Activated T-helper 1 cell treated with Interleukin-2 at 50 U/mL for 16 hours (primary cell): ENCODE data around the gene C5.

Source experiments
- DNase-seq: peaks from one replicate; pipeline ENCODE4 v3.0.0-alpha.2; 2020; ENCODE audit warnings: low read depth

C5 gene

DNA sequence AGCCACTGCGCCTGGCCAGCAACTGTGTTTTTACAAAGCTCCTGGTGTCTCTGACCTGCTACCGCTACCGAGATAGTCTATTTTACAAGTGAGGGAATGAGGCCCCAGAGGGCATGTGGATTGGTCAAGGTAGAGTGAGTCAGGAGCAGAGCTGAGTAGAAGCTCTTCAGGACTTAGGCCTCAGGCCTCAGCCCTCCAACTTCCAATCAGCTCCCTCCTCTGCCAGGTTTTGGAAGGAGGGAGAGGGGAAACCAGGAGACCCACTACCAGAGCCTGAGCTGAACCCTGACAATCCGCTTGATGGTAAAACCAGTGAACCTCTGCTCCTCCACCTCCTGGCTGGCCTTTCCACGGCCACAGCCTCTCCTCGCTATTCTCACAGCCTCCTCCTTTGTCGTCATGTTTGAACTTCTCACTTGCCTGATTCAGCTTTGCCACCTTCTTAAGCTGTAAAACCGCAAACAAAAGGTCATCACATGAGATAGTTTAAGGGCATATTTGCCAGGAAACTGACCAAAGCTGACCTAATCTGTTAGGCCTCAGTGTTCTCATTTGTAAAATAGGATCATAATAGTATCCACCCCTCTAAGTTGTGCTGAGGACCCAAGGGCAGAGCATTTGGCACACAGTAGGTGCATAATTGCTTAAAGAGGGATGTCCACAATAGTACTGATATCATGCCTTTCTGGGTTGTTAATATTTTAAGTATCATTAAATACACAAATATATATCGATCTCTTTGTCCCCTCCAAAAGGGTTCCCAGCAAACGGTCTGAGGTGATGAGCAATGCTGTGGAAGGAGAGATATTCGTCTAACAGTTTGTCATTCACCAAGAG lies 125.2 kb downstream of the C5 start:
- DNase-seq: no peak

DNA sequence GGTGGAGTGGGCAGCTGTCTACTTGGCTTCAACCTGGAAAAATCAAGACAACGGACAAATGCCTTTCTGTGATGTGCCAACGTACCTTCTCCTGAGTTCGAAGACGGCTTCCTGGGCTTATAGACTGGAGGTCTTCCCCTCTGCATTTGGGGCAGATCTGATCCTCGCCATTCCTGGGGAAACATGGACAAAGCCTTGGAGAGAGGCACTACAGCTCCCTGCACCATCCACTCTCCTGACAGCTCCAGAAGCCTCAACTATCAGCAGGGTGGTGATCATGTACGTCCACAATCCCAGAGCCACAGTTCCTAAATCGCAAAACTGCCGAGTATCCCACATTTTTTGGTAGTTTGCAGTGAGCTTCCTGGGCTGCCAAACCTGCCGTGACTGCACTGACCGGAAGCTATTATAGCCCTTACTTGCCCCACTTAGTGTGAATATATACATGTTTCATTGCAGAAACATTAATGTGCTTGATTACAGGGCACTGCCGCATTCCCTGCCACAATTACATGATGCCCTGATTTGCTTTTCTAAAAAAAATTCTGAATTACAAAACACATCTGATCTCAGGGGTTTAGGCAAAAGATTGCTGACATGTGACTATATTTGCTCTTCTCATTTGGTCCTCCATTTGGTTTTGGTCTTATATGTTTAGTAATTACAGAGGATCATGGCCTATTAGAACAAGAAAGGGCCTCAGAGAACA lies 126.3 kb downstream of the C5 start:
- no peak for DNase-seq

DNA sequence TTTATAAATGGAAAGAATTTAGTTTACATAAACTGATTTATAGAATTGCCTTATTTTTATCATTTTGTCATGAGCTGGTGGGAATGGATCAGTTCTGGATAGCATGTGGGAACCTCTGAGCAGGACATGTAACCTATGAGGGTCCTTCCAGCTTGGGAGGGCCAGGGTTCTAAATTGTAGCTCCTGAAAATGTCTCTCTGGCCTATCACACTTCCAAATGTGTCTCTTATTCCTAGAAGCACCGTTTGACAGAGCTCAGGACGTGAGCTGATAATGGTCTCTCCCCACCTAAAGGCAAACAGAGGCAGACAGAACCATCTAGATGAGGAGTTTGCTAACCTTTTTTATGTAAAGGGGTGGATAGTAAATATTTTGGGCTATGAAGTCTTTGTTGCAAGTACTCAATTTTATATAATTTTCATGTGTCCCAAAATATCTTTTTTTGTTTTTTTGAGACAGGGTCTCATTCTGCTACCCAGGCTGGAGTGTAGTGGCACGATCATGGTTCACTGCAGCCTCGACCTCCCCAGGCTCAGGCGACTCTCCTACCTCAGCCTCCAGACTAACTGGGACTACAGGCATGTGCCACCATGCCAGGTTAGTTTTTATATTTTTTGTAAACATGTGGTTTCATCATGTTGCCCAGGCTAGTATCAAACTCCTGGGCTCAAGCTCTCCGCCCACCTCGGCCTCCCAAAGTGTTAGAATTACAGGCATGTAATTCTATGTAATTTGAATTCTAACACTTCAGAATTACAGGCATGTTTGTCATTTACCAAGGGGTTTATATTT lies 127.5 kb downstream of the C5 start:
- DNase-seq: no peak

DNA sequence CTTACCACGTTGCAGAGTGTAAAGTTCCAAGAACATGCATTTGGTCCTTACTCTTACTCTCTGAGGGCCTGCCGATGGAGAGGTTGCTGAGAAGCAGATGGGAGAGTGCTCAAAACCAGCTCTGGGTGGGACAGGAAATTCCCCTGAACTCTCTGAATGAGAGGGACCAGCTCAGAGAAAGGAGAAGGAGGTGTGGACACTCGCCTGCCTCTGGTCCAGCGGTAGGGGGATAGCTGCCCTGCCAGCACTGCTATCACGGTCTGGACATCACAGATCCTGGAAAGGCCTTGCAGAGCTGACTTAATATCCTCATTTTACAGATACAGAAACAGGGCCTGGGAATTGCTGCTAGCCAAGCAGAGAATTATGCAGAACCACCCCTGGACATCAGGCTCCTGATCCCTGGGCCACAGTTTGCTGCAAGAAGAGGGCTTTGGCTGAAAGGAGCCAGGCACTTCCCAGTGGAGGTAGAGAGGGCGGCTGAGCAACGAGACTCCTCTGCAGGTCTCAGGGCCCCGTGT lies 128.4 kb downstream of the C5 start:
- no peak for DNase-seq

DNA sequence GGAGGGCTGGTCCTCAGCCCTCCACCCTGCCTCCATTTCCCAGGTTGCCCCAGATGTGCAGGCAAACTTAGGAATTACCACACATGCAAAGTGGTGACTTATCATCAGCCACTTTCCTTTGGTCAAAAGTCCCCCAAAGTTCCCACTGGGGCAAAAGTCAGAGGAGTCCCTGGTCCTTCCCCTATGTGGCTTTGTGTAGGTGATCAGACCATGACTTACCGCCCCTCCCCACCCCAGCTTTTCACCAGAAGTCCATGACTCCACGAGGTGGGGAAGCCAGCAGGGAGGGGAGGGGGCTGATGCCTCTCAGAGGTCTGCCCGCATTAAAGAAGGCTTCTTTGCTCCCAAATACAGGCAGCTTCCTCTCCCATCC lies 129.3 kb downstream of the C5 start:
- DNase-seq: no peak

DNA sequence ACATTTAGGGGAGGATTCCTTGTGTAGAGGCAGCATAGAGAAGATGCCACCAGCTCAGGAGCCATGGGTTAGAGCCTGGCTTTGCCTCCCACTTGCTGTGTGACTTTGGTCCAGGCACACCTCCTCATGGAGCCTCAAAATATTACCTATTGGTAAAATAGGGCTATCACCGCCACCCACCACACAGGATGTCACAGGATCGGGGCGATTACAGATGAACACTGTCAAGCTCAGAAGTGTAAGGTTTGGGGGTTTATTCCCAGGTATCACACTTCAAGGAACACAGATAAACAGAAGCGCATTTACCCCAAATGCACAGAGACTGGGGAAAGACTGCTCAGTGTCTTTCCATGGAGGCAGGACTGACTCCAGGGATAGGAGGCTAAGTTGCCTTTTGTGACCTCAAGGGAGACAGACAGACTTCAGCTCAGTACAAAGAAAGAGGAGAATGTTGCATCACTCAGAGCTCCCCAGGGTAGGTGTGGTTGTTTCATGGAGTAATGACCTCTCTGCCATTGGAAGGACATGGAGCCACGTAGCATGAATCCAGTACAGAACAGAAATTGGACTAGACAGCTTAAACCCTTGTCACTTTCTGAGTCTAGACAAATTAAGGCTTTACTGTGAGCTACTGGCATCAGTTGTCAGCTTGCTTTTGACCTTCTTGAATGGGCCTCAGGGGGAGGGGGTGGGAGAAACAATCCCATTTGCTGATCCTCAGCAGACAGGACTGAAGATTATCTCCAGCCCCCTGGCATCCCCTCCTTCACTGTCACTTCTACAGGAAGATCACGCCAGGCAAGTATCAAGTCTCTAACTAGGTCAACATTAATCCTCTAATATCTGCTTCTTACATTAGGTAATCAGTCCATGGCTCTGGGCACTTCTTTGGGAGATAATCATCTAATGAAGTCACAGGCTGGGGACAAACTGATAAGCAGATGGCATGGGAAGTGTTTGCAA lies 130.0 kb downstream of the C5 start:
- DNase-seq: no peak

DNA sequence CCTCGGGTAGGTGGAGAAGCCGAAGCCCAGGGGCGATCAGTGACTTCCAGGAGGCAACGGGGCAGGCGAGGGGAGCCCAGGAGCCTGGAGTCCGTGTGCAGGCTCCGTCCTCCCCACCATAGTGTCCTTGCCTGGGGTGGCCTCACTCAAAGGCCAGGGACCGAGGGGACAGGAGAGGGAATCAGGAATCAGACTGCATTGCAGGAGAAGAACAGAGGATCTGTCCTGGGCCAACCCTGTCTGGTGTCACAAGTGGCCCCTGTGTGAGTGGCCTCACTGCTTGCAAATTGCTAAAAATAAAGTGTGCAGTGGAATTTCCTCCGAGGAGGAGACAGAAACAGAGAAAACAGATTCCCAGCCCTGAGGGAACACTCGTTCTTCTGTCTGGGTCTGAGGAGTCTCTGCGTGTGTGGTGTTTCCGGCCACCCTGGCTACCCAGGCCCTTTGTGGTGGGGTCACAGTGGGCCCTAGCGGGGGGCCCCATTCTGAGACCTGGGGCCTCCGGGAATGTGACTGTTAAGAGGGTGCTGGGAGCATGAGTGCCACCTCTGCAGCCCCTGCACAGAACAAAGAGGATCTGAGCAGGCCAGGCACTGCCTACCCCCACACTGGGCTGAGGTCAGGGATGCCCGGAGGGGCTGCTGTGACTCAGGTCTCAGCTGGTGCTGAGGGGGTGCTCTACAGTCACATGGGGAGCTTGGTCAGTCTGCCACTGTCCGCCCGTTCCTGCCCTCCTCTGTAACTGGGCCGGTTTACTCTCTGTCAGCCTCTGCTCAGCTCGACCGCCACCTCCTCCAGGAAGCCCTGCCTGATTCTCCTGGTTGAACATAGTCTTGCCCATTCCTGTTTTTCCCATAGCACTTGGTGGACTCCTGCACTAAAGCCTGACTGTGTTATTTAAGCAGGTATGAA lies 130.9 kb downstream of the C5 start:
- DNase-seq: no peak

DNA sequence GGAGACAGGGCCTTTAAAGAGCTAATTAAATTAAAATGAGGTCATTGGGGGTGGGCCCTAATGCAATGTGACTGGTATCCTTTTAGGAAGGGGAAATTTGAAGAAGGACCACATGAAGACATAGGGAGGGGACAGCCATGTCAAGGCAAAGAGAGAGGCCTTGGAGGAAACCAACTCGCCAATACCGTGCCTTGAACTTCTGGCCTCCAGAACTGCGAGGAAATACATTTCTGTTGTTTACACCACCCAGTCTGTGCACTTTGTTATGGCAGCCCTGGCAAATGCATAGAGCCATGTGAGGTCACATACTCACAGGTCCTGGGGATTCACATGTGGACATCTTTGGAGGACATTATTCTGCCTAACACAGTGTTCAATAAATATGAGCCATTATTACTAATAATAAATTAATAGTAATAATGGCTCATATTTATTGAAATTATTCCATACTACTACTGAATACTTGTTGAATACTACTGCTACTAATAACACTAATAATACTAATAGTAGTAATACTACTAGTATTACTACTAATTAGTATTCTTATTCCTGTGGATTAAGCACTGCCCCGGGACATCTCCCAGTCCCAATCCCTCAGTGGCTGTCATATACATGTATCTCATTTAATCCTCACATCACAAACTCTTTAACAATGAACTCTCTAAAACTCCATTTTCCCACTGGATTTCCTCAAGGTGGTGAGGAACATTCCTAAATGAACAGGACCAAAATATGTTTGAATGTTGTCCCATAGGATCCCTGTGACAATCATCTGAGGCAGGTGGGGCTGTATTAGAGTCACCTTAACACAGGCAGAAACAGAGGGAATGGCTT lies 131.9 kb downstream of the C5 start:
- no peak for DNase-seq

DNA sequence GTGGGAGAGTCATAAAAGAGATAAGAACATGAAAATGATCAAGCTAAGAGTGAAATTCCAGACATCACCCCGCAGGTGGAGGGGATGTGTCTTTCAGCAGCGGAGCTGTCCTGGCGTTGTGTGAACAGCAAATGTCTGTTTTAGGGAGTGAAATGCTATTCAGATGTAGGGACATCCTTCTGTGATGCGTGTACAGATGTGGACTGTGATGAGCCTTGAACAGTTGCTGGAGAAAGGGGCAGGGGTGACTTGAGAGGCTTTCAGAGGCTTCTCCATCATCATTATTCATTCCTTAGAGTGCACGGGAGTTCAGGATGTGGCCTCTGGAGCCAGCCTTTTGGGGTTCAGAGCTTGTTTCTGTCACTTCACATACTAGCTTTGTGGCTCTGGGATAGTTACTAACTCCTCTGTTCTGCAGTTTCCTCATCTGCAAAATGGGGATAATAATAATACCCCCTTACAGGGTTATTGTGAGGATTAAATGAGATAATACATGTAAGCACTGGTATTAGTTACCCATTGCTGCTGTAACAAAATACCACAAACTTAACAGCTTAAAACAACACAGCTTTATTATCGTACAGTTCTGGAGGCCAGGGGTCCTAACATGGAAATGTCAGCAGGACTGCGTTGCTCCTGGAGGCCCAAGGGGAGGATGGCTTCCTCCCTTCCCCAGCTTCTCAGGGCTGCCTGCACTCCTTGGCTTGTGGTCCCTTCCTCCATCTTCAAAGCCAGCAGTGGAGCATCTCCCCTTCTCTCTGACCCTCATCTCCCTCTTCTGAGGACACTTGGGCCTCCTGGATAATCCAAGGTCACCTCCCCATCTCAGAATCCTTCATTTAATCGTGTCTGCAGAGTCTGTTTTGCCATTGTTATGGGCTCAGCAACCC lies 132.8 kb downstream of the C5 start:
- DNase-seq: no peak

DNA sequence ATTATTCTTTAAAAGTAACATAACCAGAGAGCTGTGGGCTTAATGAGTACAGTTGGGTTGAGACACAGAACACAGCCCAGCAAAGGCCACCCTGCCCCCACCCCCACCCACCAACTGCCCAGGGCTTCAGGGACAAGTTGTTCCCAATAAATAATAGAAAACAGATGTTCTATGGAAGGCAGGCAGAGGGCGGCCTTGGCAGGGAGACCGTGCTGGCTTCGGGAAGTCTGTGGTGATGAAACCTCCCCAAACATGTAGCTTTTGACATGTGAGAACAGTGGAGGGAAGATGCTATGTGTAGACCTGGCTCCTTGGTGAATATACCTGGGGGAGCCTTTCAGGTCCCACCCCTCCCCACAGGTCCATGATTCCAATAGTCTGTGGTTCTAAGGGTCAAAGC lies 133.5 kb downstream of the C5 start:
- DNase-seq: no peak

DNA sequence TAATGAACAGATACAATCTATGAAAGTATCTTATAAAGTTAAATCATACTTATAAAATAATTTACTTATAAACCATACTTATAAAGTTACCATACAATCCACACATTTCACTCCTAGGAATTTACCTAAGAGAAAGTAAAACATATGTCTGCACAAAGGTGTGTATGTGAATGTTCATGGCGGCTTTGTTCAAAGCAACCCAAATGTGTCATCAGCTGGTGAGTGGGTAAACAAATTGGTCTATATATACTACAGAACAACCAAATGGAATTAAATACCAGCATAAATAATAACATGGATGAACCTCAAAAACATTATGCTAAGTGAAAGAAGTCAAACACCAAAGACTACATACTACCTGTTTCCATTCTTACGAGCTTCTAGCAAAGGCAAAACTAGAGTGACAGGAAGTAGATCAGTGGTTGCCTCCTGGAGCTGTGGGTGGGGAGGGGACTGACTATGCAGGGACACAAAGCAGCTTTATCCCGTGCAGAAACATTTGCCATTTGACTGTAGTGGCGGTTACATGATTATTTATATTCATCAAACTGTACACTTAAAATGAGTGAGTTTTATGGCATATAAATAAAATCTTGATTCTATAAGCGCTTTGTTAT lies 134.1 kb downstream of the C5 start:
- DNase-seq: no peak

DNA sequence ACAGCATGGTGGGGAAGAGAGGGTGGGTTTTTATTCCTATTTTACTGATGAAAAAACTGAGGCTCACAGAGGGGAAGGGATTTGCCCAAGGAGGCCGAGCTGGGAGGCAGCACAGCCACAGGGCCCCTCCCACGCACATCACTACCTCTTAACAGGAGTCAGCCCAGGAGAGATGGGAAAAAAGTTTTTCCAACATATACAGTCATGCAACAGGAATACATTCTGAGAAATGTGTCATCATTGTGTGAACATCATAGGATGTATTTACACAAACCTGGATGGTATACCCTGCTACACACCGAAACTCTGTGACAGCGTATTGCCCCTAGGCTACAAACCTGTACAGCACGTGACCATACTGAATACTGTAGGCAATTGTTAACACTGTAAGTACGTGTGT lies 135.1 kb downstream of the C5 start:
- no peak for DNase-seq

DNA sequence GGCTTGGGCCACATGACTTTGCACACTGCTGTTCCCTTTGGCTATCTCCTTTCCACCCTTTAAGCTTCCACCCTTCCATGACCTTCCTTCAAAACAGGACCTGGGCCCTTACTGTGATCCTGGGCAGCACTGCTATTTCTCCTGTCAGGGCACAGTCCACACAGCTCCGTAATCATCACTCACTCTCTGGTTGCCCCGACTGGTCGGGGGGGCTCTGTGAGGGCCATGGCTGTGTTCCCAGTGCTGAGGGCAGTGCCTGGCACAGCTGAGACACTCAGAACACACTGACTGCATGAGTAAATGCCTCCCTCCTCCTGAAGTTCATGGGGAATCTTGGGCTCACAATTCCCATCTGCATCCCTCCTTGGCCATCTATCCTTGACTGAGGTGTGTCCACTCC lies 135.7 kb downstream of the C5 start:
- no peak for DNase-seq

DNA sequence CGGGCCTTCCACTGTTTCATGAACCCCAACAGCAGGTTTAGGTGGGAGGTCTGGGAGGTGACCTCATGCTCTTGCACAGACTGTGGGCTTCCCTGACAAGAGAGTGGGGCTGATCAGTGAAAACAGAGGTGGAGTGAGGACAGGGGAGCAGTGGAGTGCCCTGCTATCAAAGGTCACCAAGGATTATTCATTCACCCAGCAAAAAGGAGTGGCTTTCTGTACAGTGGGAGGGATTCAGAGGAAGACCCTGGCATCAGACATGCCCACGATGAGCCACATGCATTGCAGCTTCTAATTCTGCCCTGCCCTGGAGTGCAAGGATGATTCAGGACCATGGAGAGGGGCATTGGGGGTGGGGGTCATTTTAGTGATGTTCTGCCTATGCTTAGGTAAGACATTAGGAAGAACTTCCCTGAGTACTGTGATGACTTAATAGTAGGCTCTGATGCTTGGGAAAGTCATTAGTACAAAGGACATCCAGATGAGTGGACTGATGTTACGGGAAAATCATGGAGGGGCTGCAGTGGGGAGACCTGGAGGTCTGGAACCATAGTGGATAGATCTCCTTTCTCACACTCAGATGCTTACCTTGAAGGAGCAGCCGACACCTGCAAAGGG lies 136.3 kb downstream of the C5 start:
- no peak for DNase-seq

DNA sequence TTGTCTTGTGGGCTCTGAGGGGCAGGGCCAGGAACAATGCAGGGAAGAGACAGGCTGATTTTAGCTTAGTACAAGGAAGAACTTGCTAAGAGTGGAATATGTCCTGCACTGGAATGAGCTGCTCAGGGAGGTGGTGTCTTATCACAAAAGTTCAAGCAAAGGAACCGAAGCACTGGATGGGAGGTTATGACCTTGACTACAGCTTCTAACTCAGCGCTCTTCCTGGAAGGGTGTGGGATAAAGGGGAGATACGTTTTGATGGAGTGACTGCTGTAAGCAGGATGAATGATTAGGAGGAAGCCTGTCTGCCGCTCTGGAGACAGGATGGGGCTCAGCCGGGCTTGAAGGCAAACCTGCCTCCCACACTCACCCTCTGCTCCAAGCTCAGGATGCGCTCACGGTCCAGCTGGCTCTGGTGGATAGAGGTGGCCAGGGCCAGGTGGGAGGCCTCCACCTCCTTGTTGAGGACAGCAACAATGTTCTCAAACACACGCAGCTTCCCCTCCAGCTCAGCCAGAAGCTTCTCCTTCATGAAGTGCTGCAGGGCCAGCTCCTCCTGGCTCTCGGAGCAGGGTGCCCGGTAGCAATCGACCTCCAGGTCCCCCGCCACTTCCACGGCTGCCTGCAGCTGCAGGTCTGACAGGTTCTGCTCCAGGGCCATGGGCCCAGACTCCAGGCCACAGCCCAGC lies 137.0 kb downstream of the C5 start:
- no peak for DNase-seq

DNA sequence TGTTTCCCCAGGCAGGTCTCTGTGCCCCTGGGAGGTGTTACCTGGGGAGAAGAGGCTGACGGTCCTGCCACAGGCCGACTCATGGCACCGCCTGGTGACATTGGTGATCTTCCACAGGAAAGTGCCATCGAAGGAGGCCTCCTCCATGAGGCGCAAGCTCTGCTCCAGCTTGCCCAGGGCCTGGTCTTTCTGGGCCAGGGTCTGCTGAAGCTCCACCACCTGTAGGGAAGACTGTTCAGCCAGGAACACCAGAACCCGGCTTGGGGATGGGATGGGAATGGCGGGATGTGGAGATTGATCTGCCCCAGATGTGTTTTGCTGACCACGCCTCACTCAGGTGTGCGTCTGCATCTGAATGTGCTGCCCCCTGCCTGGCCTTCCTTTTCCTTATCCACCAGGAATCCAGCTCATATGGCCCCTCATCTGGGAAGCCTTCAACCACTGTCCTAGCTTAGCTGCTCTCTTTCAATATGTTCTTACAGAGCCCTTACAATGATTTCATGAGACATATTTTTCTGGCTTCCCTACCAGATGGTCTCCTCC lies 138.7 kb downstream of the C5 start:
- DNase-seq: no peak

DNA sequence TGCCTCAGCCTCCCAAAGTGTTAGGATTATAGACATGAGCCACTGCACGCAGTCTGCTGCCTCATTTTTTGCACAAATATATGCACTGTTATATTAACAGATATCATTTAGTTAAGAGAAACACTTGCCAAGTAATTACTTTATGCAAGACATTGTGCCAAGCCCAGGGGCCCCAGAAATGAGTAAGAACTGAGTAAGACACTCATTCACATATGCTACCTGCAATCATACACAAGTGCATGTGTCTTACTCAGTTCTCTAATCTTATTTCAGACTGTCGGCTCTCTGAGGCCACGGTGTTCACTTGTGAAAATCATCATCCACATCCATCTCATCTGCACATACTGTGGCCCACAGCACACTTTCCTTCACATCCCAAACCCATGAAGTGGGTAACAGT lies 139.4 kb downstream of the C5 start:
- no peak for DNase-seq
